SK-N-MC (cell line): ENCODE measurements around the gene UFSP1.
"Not testable (repeated sequence)": the region's sequence is repeated elsewhere in the genome, so short reads cannot be mapped to it uniquely, and the experiment has no call there.

ENCODE experiments used
- EZH2 ChIP-seq: fragments of 200-600 bp; sonication (generic); IDR thresholded peaks from one replicate; pipeline ENCODE4 v1.6.1; 2017; ENCODE audit warnings: antibody characterized with exemption
- FOXP2 ChIP-seq: optimal IDR thresholded peaks from 2 replicates; pipeline ENCODE3; 2011; ENCODE audit warnings: mild to moderate bottlenecking, moderate library complexity; ENCODE audit not compliant: insufficient read depth; ENCODE audit errors: extremely low read length, control extremely low read depth
- POLR2AphosphoS5 ChIP-seq: IDR thresholded peaks from 2 replicates; pipeline ENCODE4 v1.6.1; 2012; ENCODE audit warnings: mild to moderate bottlenecking, low read depth, low read length, borderline replicate concordance

- not testable (repeated sequence) for TF ChIP-seq FOXP2, EZH2, POLR2AphosphoS5
Measured at GRCh38 chr7:100935381-100935780, 45.9 kb upstream of the UFSP1 start.
